GM20000 (cell line): ENCODE data around the gene TMPRSS13.
"Not testable (repeated sequence)": the region's sequence is repeated elsewhere in the genome, so short reads cannot be mapped to it uniquely, and the experiment has no call there.

Experiments used
- DNase-seq: peaks from one replicate; pipeline ENCODE4 v3.0.0; 2012; ENCODE audit warnings: low spot score
- TF ChIP-seq, protein P1 (sequence below): IDR thresholded peaks from 2 replicates; pipeline ENCODE4 v1.5.1; 2012; ENCODE audit warnings: mild to moderate bottlenecking, control low read depth; ENCODE audit errors: extremely low read depth, missing control alignments

The TMPRSS13 gene

DNA sequence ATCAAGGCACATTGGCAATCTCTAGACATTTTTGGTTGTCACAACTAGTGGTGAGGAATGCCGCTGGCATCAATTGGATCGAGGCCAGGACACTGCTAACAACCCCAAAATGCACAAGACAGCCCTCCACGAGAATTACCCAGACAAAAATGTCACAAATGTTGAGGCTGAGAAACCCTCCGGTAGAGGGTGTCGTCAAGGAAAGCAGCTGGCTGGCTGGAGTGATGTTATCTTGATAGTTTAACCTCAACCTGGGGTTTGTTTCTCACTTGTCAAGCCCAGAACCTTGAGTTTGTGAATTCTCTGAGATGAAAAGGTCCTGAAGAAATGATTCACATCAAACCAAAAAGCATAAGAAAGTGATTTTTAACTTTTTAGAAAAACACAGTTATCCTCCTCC is 21.1 kb upstream of the TMPRSS13 start:
- DNase-seq: peak; percentile 56
- TF ChIP-seq, protein P1, sequence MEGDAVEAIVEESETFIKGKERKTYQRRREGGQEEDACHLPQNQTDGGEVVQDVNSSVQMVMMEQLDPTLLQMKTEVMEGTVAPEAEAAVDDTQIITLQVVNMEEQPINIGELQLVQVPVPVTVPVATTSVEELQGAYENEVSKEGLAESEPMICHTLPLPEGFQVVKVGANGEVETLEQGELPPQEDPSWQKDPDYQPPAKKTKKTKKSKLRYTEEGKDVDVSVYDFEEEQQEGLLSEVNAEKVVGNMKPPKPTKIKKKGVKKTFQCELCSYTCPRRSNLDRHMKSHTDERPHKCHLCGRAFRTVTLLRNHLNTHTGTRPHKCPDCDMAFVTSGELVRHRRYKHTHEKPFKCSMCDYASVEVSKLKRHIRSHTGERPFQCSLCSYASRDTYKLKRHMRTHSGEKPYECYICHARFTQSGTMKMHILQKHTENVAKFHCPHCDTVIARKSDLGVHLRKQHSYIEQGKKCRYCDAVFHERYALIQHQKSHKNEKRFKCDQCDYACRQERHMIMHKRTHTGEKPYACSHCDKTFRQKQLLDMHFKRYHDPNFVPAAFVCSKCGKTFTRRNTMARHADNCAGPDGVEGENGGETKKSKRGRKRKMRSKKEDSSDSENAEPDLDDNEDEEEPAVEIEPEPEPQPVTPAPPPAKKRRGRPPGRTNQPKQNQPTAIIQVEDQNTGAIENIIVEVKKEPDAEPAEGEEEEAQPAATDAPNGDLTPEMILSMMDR: peak; percentile 16

GRCh38 chr11:117949062-117949461 is 19.9 kb upstream of the TMPRSS13 start:
- DNase-seq: no peak
- TF ChIP-seq, protein P1: no peak

DNA sequence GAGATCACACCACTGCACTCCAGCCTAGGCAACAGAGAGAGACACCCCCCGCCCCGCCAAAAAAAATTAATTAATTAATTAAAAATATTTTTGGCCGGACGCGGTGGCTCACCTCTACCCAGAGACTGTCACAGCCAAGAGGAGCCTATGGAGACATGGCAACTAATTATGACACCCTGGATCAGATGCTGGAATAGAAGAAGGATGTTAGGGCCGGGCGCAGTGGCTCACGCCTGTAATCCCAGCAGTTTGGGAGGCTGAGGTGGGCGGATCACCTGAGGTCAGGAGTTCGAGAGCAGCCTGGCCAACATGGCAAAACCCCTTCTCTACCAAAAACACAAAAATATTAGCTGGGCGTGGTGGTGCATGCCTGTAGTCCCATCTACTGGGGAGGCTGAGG is 19.3 kb upstream of the TMPRSS13 start:
- DNase-seq: not testable (repeated sequence)

- not testable (repeated sequence) for DNase-seq
Measured at GRCh38 chr11:117947751-117948150, 18.5 kb upstream of the TMPRSS13 start.

GRCh38 chr11:117946842-117947526 is 17.8 kb upstream of the TMPRSS13 start:
- TF ChIP-seq, protein P1: peak; percentile 86
- peak; percentile 73 for DNase-seq

GRCh38 chr11:117946156-117946841 is 17.1 kb upstream of the TMPRSS13 start:
- no peak for DNase-seq
- TF ChIP-seq, protein P1: no peak

- peak; percentile 8 for DNase-seq
- TF ChIP-seq, protein P1: no peak
Measured at GRCh38 chr11:117945047-117945810, 16.0 kb upstream of the TMPRSS13 start.

GRCh38 chr11:117944554-117944953 is 15.4 kb upstream of the TMPRSS13 start:
- peak; percentile 10 for DNase-seq
- TF ChIP-seq, protein P1: no peak
